Body of pancreas (tissue), 4 donors: ENCODE data around the gene MCTP1.

Source experiments
- POLR2A ChIP-seq, 3 donors: fragments of 450-650 bp; IDR thresholded peaks; one replicate each; pipeline ENCODE4 v1.6.1; 2016; ENCODE audit warnings: antibody characterized with exemption in 3 of 3, mild to moderate bottlenecking in 2 of 3
- TF ChIP-seq, protein P1 (sequence below), 7 experiments: fragments of 450-650 bp in 4 of 7; fragments of 200-600 bp in 3 of 7; sonication (generic) in 3 of 7; IDR thresholded peaks; one replicate each; pipeline ENCODE4 v1.5.1; 2016 to 2019; ENCODE audit warnings: antibody characterized with exemption in 7 of 7

- no peak for TF ChIP-seq POLR2A (IDR thresholded peaks at IDR 0.05)
- TF ChIP-seq, protein P1, sequence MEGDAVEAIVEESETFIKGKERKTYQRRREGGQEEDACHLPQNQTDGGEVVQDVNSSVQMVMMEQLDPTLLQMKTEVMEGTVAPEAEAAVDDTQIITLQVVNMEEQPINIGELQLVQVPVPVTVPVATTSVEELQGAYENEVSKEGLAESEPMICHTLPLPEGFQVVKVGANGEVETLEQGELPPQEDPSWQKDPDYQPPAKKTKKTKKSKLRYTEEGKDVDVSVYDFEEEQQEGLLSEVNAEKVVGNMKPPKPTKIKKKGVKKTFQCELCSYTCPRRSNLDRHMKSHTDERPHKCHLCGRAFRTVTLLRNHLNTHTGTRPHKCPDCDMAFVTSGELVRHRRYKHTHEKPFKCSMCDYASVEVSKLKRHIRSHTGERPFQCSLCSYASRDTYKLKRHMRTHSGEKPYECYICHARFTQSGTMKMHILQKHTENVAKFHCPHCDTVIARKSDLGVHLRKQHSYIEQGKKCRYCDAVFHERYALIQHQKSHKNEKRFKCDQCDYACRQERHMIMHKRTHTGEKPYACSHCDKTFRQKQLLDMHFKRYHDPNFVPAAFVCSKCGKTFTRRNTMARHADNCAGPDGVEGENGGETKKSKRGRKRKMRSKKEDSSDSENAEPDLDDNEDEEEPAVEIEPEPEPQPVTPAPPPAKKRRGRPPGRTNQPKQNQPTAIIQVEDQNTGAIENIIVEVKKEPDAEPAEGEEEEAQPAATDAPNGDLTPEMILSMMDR (IDR thresholded peaks at IDR 0.05) = no peak
Observed at GRCh38 chr5:95327211-95327610, 42.3 kb upstream of the MCTP1 start.
